ENCODE measurements around the gene TMEM156. TPM values are rescaled to one million over a fixed set of nuclear protein-coding genes. Genes with fewer than 3 reads are reported as not detected.
"Not testable (repeated sequence)": the region's sequence is repeated elsewhere in the genome, so short reads cannot be mapped to it uniquely, and the experiment has no call there.

TMEM156 gene
- total RNA-seq, 1 experiment from 2014 or later = 0.37 TPM

DNA sequence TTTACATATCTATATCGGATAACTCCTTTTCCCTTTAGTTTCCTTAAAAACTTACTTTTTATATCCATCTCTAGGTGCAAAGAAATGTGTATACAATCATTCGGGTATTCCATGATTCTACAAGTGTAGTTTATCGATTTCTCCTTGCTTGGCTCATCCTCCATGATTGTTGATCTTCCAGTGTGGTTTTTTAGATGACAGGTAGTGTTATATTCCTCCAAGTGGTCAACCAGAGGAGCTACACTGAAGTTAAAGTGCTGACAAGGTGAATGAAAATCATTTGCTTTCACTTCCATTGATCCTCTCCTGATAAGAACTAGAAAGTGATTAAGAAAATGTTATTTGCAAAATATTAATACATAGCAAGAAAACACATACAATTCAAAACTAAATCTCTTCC lies 38.5 kb downstream of the TMEM156 start:
- DNase-seq (ENCODE audit: low read depth) = no peak

DNA sequence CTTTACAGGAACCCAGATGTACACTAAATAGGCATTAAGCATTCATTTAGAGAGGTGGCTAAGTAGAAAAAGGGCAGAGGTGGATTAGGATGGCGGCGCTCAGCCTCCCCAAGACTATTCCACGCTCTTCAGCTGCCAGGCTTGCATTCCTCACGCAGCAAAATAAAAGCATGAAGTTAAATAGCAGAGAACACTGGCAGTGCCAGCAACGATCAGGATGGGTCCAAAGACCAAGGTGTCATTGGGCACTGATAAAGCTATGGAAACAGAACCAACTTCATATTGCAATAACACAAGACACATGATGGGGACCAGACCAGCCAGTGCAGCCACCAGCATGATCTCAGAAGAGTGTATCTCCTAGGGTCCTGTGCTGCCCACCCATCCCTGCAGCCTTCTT lies 42.0 kb downstream of the TMEM156 start:
- DNase-seq (ENCODE audit: low read depth) = no peak

DNA sequence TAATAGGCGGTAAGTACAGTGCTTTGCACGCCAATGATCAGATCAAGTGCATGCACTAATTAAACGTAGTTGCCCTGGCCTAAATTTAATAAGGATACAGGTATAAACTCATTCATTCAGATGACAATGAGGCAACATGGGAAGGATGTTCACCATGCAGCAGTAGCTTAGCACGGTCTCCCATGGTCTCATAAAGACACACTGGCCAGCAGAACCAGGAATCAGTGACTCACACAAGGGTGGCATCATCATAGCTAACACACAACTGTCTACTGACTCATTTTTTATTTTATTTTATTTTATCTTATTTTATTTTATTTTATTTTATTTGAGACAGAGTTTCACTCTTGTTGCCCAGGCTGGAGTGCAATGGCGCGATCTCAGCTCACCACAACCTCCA lies 42.7 kb downstream of the TMEM156 start:
- peak; percentile 61 for DNase-seq (ENCODE audit: low read depth)

DNA sequence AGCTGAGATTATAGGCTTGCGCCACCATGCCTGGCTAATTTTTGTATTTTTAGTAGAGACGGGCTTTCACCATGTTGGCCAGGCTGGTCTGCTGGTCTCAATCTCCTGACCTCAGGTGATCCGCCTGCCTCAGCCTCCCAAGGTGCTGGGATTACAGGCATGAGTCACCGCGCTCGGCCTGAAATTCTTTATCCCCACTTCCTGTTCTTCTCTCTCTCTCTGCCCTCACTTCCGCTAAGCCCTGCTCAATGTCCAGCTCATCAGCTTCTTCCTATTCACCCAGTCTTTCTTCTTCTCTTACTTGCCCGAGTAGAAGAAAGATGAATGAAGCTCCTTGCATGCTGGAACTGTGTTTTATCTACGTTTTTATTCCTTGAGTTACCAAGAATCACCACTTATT lies 43.9 kb downstream of the TMEM156 start:
- DNase-seq (ENCODE audit: low read depth) = peak; percentile 25

DNA sequence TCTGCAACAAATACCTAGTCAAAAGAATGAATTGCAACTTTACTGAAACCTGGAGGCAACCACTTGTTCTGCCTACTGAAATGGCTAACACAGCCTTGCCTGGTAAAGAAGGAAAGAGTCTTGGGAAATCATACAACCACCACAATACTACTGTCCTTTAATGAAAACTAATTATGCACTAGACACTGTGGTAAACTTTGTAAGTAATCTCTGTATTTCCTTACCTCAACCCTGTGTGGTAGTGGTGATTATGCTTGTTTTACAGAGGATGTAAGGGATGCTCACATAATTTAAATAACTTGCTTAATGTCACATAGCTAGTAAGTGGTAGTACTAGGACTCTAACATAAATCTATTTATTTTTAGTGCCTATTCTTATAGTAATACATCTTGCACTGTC lies 44.7 kb downstream of the TMEM156 start:
- DNase-seq (ENCODE audit: low read depth) = no peak

GRCh38 chr4:38985410-38986100 lies 46.7 kb downstream of the TMEM156 start:
- DNase-seq (ENCODE audit: low read depth) = peak; percentile 25

GRCh38 chr4:38983787-38984598 lies 48.2 kb downstream of the TMEM156 start:
- peak; percentile 40 for DNase-seq (ENCODE audit: low read depth)

DNA sequence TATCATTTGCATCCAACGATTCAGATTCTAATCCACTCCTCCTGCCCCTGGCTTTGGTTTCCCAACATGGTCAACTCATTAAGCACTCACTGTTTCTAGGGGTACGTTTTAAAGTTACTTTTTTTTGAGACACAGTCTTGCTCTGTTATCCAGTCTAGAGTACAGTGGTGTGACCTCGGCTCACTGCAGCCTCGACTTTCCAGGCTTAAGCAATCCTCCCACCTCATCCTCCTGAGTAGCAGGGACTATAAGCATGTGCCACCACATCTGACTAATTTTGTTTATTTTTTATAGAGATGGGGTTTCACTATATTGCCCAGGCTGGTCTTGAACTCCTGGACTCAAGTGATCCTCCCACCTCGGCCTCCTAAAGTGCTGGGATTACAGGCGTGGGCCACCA lies 48.9 kb downstream of the TMEM156 start:
- DNase-seq (ENCODE audit: low read depth) = no peak

GRCh38 chr4:38982361-38983095 lies 49.7 kb downstream of the TMEM156 start:
- DNase-seq (ENCODE audit: low read depth) = no peak

GRCh38 chr4:38980903-38981676 lies 51.1 kb downstream of the TMEM156 start:
- peak; percentile 79 for DNase-seq (ENCODE audit: low read depth)

DNA sequence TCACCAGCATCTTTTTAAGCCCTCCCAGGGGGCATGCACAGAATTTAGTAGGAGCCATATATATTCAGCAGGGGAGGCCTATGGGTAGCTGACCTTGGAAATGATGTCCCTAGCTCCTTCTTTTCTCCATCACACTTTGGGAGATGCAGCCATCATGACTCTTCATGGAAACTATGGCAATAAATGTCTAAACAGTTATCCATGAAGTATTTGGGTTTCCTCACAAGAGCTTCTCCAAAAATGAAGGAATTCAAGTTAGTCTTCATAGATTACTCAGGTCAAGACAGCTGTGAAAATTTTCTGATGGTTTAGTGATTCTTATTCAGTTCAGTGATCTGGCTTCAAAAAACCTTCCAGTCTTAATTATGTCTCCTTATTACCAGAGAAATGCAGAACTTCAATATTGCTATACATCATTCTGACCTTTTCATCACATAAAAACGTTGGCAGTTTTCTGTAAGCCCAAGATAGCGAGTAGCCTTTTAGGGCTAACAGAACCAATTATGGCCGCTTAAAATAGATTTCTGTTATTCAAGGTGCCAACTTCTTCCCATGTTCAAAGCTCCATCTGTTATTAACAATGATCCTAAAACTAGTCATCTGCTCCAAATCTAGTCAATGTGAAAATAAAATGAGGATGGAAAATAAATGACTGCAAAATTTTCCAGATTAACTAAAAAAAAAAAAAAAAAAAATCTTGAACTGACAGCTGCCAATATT lies 52.5 kb downstream of the TMEM156 start:
- no peak for DNase-seq (ENCODE audit: low read depth)

DNA sequence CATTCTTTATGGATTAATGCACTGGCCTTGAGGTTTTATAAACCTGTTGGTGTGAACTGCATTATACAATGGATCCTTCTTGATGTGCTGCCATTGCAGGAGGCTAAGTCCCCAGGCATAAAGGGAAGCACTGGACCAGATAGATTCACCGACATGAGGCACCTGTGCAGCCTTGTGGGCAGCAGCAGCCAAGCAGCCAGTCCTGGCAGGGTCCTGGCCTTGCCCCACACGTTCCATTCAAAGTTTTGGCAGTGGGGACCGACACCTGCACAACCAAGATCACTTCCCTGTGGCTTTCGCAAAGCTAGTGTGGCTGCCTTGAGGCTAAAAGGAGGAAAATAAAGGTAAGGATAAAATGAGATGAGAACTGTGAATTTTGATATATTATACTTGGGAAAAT lies 53.1 kb downstream of the TMEM156 start:
- DNase-seq (ENCODE audit: low read depth) = no peak

DNA sequence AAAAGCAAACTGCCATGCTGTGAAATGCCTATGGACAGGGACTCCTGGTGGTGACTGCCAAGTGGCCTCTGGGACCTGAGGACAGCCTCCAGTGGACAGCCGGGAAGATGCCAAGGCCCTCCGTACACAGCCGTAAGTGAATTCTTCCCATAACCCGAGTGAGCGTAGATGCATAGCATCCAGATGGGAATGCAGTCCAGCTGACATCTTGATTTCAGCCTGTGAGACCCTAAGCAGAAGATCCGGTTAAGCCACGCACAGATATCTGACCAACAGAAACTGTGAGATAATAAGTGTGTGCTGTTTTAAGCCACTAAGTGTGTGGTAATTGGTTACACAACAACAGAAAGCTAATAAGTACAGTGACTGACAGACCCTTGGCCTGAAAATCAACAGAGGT lies 55.9 kb downstream of the TMEM156 start:
- DNase-seq (ENCODE audit: low read depth) = no peak

- DNase-seq (ENCODE audit: low read depth) = no peak
These were observed 63.5 kb downstream of the TMEM156 start for GRCh38 chr4:38968668-38969067.

- peak; percentile 88 for DNase-seq (ENCODE audit: low read depth)
These were observed 64.7 kb downstream of the TMEM156 start for GRCh38 chr4:38967260-38968095.

GRCh38 chr4:38965866-38966265 lies 66.3 kb downstream of the TMEM156 start:
- no peak for DNase-seq (ENCODE audit: low read depth)

- DNase-seq (ENCODE audit: low read depth) = no peak
These were observed 67.0 kb downstream of the TMEM156 start for GRCh38 chr4:38964942-38965775.

DNA sequence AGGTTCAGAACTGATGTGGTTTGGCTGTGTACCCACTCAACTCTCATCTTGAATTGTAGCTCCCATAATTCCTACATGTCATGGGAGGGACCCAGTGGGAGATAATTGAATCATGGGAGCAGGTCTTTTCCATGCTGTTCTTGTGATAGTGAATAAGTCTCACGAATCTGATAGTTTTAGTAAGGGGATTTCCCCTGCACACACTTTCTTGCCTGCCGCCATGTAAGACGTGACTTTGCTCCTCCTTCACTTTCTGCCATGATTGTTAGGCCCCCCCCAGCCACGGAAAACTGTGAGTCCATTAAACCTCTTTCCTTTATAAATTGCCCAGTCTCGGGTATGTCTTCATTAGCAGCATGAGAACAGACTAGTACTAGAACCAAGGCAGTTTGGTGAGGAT lies 73.0 kb downstream of the TMEM156 start:
- not testable (repeated sequence) for DNase-seq (ENCODE audit: low read depth)

DNA sequence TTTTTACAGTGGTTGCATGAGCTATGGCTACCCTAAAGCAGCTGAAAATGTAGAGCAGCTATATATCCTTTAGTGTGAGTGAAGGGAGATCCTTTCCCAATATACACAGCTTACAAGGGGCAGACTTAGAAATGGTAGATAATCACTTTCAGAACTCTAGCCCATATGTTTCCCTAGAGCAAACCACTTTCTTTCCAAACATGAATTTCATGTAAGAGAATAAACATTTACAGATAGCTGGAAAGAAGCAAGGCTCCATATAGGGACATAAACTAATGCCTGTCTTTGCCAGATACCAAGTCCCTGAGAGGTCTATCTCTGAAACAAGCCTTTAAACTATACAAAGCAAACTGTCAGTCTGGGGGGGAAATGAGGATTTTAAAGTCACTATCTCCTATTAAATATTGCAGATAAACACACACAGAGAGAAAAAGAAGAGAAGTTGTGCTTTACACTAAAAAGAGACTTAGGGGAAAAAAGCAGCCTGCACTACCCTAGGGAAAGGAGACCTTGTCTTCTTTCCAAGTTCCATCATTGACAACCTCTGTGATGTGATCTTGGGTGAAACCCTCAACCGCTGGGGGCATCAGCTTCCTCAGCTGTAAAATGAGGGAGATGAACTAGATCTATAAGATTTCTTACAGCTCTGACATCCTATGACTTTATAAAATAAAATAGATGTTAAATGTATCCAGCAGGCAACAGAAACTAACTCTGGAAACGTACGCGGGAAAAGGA lies 73.6 kb downstream of the TMEM156 start:
- no peak for DNase-seq (ENCODE audit: low read depth)
